Caco-2 (cell line): ENCODE data around the gene TANGO2. TPM values are rescaled to one million over a fixed set of nuclear protein-coding genes. Genes with fewer than 3 reads are reported as not detected.

Experiments used
- BruUV-seq: library from RNA; stranded (reverse); fragments of 400-500 nt; replicated peaks from 2 replicates; lab custom pipeline; 2021; lab: Mats Ljungman, UMichigan
- CTCF ChIA-PET: fragments of 300-600 bp; sonication (Branson Sonifier 250); formaldehyde crosslinking; loops from one replicate; lab custom pipeline; 2022; ENCODE audit warnings: antibody characterized with exemption; lab: Charles Lee
- POLR2A ChIA-PET: fragments of 300-600 bp; sonication (Branson Sonifier 250); formaldehyde crosslinking; loops from one replicate; lab custom pipeline; 2022; ENCODE audit warnings: antibody characterized with exemption; lab: Charles Lee
- DNase-seq, 2 experiments: peaks; one replicate each; pipeline versions ENCODE4 v3.0.0 to v3.0.0-alpha.2; 2020 to 2022
- H3K27me3 ChIP-seq: replicated peaks from 2 replicates; pipeline ENCODE4 v1.6.0; 2011; ENCODE audit warnings: low read length; ENCODE audit not compliant: control insufficient read depth, insufficient read depth
- H3K36me3 ChIP-seq: 2 replicates; pipeline ENCODE4 v1.5.1; 2011; ENCODE audit warnings: low read length; ENCODE audit not compliant: control insufficient read depth, insufficient read depth
- H3K4me1 ChIP-seq: fragments of 250-450 bp; sonication (Bioruptor Pico); 2 replicates; pipeline ENCODE4 v1.5.1; 2020; ENCODE audit warnings: mild to moderate bottlenecking
- H3K4me3 ChIP-seq: 2 replicates; pipeline ENCODE4 v1.5.1; 2011; ENCODE audit warnings: low read depth, mild to moderate bottlenecking, control low read depth, low read length
- H3K9me3 ChIP-seq: fragments of 250-450 bp; sonication (Bioruptor Pico); 2 replicates; pipeline ENCODE4 v1.5.1; 2020; ENCODE audit warnings: mild to moderate bottlenecking, moderate library complexity
- H3K27ac Mint-ChIP-seq: one replicate; pipeline ENCODE4 v1.8.0; 2022; ENCODE audit warnings: mixed read lengths; ENCODE audit not compliant: unreplicated experiment
- H3K27me3 Mint-ChIP-seq: one replicate; pipeline ENCODE4 v1.8.0; 2022; ENCODE audit warnings: mixed read lengths; ENCODE audit not compliant: insufficient read depth, unreplicated experiment
- H3K36me3 Mint-ChIP-seq: one replicate; pipeline ENCODE4 v1.8.0; 2022; ENCODE audit warnings: mild to moderate bottlenecking, mixed read lengths; ENCODE audit not compliant: insufficient read depth, unreplicated experiment
- H3K4me1 Mint-ChIP-seq: one replicate; pipeline ENCODE4 v1.8.0; 2022; ENCODE audit warnings: low read depth, mixed read lengths; ENCODE audit not compliant: unreplicated experiment
- H3K4me3 Mint-ChIP-seq: one replicate; pipeline ENCODE4 v1.8.0; 2022; ENCODE audit warnings: mild to moderate bottlenecking, moderate library complexity, mixed read lengths; ENCODE audit not compliant: unreplicated experiment
- H3K9me3 Mint-ChIP-seq: one replicate; pipeline ENCODE4 v1.8.0; 2022; ENCODE audit warnings: mixed read lengths; ENCODE audit not compliant: unreplicated experiment
- intact Hi-C: fragments of 100-400 bp; cut with micrococcal nuclease; formaldehyde crosslinking; loops from one replicate; pipeline ENCODE4 v1.10.0; 2022; ENCODE audit not compliant: unreplicated experiment
- total RNA-seq: library from RNA; stranded (reverse); gene quantifications from 2 replicates; pipeline ENCODE4 v1.2.3, GENCODE V29; 2022
- TF ChIP-seq, protein P1 (sequence below), 2 experiments: fragments of 200-600 bp in 1 of 2; IDR thresholded peaks; 1 replicate in 1 of 2; 2 replicates in 1 of 2; pipeline versions ENCODE4 v1.5.1 to v1.8.0; 2011 to 2022; ENCODE audit warnings: antibody characterized with exemption in 1 of 2, control low read depth in 1 of 2, inconsistent platforms in 1 of 2, low read depth in 1 of 2, low read length in 1 of 2, mild to moderate bottlenecking in 1 of 2, moderate library complexity in 1 of 2; ENCODE audit not compliant: insufficient read depth in 1 of 2, severe bottlenecking in 1 of 2, unreplicated experiment in 1 of 2

TANGO2 gene
- total RNA-seq, 1 experiment from 2014 or later, result 26.6 TPM

DNA sequence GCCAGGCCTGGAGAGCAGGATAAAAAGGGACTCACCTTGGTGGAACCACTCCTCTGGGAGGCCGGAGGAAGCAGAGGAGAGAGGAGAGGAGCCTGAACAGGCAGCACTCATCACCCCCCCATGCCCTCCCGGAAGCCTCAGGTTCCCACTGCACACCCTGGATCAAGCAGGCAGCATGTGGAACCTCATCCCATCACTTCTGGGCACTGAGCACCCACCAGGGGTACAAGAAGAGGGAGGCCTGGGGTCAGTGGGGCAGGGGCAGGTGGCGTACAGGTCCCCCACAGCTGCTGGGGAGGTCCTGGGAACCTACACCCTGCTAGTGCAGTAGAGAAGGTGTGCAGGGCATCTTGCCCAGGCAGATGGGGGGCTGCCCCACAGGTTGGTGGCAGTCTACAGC lies 44.2 kb upstream of the TANGO2 start:
- ChIA-PET POLR2A (no interaction called here), CTCF (no interaction called here)
- TF ChIP-seq, protein P1, sequence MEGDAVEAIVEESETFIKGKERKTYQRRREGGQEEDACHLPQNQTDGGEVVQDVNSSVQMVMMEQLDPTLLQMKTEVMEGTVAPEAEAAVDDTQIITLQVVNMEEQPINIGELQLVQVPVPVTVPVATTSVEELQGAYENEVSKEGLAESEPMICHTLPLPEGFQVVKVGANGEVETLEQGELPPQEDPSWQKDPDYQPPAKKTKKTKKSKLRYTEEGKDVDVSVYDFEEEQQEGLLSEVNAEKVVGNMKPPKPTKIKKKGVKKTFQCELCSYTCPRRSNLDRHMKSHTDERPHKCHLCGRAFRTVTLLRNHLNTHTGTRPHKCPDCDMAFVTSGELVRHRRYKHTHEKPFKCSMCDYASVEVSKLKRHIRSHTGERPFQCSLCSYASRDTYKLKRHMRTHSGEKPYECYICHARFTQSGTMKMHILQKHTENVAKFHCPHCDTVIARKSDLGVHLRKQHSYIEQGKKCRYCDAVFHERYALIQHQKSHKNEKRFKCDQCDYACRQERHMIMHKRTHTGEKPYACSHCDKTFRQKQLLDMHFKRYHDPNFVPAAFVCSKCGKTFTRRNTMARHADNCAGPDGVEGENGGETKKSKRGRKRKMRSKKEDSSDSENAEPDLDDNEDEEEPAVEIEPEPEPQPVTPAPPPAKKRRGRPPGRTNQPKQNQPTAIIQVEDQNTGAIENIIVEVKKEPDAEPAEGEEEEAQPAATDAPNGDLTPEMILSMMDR (IDR thresholded peaks at IDR 0.05; ENCODE audit: insufficient read depth in 1 of 2, low read depth in 1 of 2, low read length in 1 of 2, severe bottlenecking in 1 of 2, unreplicated experiment in 1 of 2), result no peak
- no peaks in the 10 kb centered on the region for H3K4me1 Mint-ChIP-seq
- Histone ChIP-seq H3K27me3 (no peaks in the 10 kb centered on the region), H3K36me3 (no peaks in the 10 kb centered on the region), H3K4me3 (no peak overlapping the region), H3K9me3 (no peaks in the 10 kb centered on the region), H3K4me1 (no peaks in the 10 kb centered on the region)
- H3K27ac Mint-ChIP-seq, result no peak overlapping the region
- BruUV-seq, result no TSS peak
- intact Hi-C loops, result no loop called here
- H3K4me3 Mint-ChIP-seq, result no peak overlapping the region
- H3K9me3 Mint-ChIP-seq, result no peaks in the 10 kb centered on the region
- H3K36me3 Mint-ChIP-seq, result peaks cover 12% of the 10 kb centered on the region
- DNase-seq, result no peak
- H3K27me3 Mint-ChIP-seq, result no peaks in the 10 kb centered on the region

GRCh38 chr22:19977296-19978243 lies 43.3 kb upstream of the TANGO2 start:
- Mint-ChIP-seq H3K36me3 (peaks cover 6% of the 10 kb centered on the region), H3K27me3 (no peaks in the 10 kb centered on the region), H3K4me1 (no peaks in the 10 kb centered on the region), H3K9me3 (no peaks in the 10 kb centered on the region), H3K4me3 (no peak overlapping the region), H3K27ac (no peak overlapping the region)
- Histone ChIP-seq H3K27me3 (no peaks in the 10 kb centered on the region), H3K9me3 (no peaks in the 10 kb centered on the region), H3K4me1 (no peaks in the 10 kb centered on the region), H3K4me3 (no peak overlapping the region), H3K36me3 (no peaks in the 10 kb centered on the region)
- intact Hi-C loops, result no loop called here
- TF ChIP-seq, protein P1 (IDR thresholded peaks at IDR 0.05; ENCODE audit: insufficient read depth in 1 of 2, low read depth in 1 of 2, low read length in 1 of 2, severe bottlenecking in 1 of 2, unreplicated experiment in 1 of 2), result no peak
- POLR2A ChIA-PET, result no interaction called here
- CTCF ChIA-PET, result interaction anchor here (0.6 kb wide), 1 partner anchor 11 kb away, joined by 3 read pairs; no protein-coding TSS in a partner anchor
- no peak for DNase-seq
- no TSS peak for BruUV-seq

DNA sequence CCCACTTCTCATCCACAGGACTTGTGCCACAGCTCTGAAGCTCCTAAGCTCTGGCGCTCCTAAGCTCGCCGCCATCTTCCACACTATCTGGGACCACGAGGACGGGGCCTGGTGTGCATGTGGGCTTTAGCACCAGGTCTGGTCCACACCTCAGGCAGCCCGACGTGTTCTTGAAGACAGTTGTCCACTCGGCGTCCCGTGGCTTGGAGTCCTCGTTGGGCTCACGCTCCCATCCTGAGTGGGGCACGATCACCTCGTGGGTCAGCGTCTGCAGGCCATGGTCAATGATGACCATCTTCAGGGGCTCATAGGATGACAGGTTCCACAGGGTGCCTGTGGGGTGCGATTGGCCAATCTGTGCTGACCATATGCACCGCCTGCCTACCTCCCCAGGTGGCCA lies 42.2 kb upstream of the TANGO2 start:
- no peaks in the 10 kb centered on the region for H3K27me3 Mint-ChIP-seq
- POLR2A ChIA-PET, result no interaction called here
- no peak overlapping the region for H3K4me3 Mint-ChIP-seq
- BruUV-seq, result no TSS peak
- H3K36me3 ChIP-seq, result no peaks in the 10 kb centered on the region
- peaks cover 6% of the 10 kb centered on the region for H3K36me3 Mint-ChIP-seq
- H3K4me1 ChIP-seq, result no peaks in the 10 kb centered on the region
- CTCF ChIA-PET, result no interaction called here
- TF ChIP-seq, protein P1 (IDR thresholded peaks at IDR 0.05; ENCODE audit: insufficient read depth in 1 of 2, low read depth in 1 of 2, low read length in 1 of 2, severe bottlenecking in 1 of 2, unreplicated experiment in 1 of 2), result no peak
- intact Hi-C loops, result no loop called here
- H3K9me3 ChIP-seq, result no peaks in the 10 kb centered on the region
- no peaks in the 10 kb centered on the region for H3K9me3 Mint-ChIP-seq
- no peak overlapping the region for H3K4me3 ChIP-seq
- no peak for DNase-seq
- H3K4me1 Mint-ChIP-seq, result no peaks in the 10 kb centered on the region
- H3K27ac Mint-ChIP-seq, result no peak overlapping the region
- H3K27me3 ChIP-seq, result no peaks in the 10 kb centered on the region
